Loucy (cell line): ENCODE measurements around the gene IP6K3.

Experiments used
- EZH2phosphoT487 ChIP-seq: fragments of 200-600 bp; IDR thresholded peaks from 2 replicates; pipeline ENCODE4 v1.6.1; 2018; ENCODE audit warnings: antibody characterized with exemption, mild to moderate bottlenecking, moderate library complexity, borderline replicate concordance
- TF ChIP-seq, protein P1 (sequence below): fragments of 200-600 bp; sonication (generic); conservative IDR thresholded peaks from 2 replicates; pipeline ENCODE4 v1.5.1; 2014; ENCODE audit warnings: mild to moderate bottlenecking, antibody characterized with exemption, low read length

- TF ChIP-seq, protein P1, sequence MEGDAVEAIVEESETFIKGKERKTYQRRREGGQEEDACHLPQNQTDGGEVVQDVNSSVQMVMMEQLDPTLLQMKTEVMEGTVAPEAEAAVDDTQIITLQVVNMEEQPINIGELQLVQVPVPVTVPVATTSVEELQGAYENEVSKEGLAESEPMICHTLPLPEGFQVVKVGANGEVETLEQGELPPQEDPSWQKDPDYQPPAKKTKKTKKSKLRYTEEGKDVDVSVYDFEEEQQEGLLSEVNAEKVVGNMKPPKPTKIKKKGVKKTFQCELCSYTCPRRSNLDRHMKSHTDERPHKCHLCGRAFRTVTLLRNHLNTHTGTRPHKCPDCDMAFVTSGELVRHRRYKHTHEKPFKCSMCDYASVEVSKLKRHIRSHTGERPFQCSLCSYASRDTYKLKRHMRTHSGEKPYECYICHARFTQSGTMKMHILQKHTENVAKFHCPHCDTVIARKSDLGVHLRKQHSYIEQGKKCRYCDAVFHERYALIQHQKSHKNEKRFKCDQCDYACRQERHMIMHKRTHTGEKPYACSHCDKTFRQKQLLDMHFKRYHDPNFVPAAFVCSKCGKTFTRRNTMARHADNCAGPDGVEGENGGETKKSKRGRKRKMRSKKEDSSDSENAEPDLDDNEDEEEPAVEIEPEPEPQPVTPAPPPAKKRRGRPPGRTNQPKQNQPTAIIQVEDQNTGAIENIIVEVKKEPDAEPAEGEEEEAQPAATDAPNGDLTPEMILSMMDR: no peak
- TF ChIP-seq EZH2phosphoT487: no peak
Observed at GRCh38 chr6:33774774-33775173, 28.1 kb upstream of the IP6K3 start.
